Activated T-cell treated with anti-CD3 and anti-CD28 coated beads, Interleukin-2, amount 50 U/mL, for 24 hours (primary cell): ENCODE results near the gene MDP1.

ENCODE experiments used
- DNase-seq: peaks from one replicate; pipeline ENCODE4 v3.0.0-alpha.2; 2020
- H3K27ac Mint-ChIP-seq: 2 replicates; pipeline ENCODE4 v1.8.0; 2020; ENCODE audit warnings: mild to moderate bottlenecking, mixed read lengths
- H3K27me3 Mint-ChIP-seq: 2 replicates; pipeline ENCODE4 v1.8.0; 2020; ENCODE audit warnings: mixed read lengths
- H3K36me3 Mint-ChIP-seq: 2 replicates; pipeline ENCODE4 v1.8.0; 2020; ENCODE audit warnings: low read depth, mixed read lengths
- H3K4me1 Mint-ChIP-seq: 2 replicates; pipeline ENCODE4 v1.8.0; 2020; ENCODE audit warnings: low read depth, mixed read lengths
- H3K4me3 Mint-ChIP-seq: 2 replicates; pipeline ENCODE4 v1.8.0; 2020; ENCODE audit warnings: mild to moderate bottlenecking, moderate library complexity, mixed read lengths
- H3K9me3 Mint-ChIP-seq: 2 replicates; pipeline ENCODE4 v1.8.0; 2020; ENCODE audit warnings: mixed read lengths

Gene MDP1

DNA sequence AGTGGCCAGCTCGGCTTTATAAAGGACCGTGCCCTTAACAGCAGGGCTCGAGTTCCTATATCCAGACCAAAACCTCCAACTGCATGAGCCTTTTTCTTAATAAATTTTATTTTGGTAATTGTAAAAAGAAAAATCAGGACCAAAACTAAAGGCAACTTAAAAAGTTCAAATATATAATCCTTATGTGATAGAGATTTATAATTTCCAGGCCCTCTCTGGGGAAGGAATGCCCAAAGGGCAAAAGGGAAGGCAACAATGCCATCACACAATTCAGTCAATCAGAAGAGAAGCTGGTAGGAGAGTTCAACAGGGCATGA lies 26.8 kb downstream of the MDP1 start:
- Mint-ChIP-seq H3K4me3 (peak overlapping the region; percentile 94), H3K9me3 (no peaks in the 10 kb centered on the region), H3K4me1 (peaks cover 56% of the 10 kb centered on the region), H3K27me3 (no peaks in the 10 kb centered on the region), H3K36me3 (peaks cover 84% of the 10 kb centered on the region), H3K27ac (peak overlapping the region; percentile 97)
- DNase-seq: no peak

DNA sequence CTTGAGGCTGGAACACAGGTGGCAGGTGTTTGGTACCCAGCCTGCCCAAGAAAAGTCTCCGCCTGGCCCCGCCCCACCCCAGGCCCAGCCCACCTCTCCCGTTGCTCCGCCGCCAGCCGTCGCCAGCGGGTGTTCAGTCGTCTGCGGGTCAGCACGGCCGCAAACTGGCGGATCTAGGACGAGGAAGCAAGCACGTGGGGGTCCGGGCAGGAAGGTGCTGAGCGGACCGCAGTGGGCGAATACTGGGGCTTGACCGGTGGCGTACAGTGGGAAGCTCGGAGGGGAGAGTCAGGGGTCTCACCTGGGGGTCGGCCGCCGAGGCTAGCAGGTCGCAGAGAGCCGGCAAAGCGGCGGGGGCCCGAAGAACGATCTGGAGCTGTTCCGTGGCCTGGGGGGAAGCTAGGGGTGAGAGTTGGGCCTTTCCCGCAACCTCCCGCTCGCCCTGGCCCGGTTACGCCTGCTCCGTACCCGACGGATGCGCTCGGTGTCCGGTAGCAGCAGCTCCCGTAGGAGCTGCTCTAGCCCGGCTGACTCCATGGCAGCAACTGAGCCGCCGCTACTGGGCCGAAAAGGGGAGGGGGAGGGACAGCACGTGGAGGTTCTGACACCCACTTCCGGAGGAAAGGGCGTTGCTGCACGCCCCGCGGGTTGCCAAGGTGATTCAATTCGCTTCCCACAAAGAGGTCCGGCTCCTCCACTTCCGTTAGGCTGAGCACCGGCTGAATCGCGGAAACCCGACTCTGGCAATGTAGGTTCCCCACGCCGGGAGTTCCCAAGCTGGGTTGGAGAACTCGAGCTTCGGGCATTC lies 27.4 kb downstream of the MDP1 start, which contains the start of gene IPO4:
IPO4 (minus strand) TSS at position 566 of the 808 bp plus-strand sequence; CDS start at position 537, 29 bp downstream.
- DNase-seq: peak; percentile 92
- Mint-ChIP-seq H3K36me3 (peaks cover 88% of the 10 kb centered on the region), H3K27ac (peak within 1 kb of the TSS; percentile 97), H3K4me3 (peak within 1 kb of the TSS; percentile 94), H3K9me3 (no peaks in the 10 kb centered on the region), H3K27me3 (no peaks in the 10 kb centered on the region), H3K4me1 (peaks cover 54% of the 10 kb centered on the region)

DNA sequence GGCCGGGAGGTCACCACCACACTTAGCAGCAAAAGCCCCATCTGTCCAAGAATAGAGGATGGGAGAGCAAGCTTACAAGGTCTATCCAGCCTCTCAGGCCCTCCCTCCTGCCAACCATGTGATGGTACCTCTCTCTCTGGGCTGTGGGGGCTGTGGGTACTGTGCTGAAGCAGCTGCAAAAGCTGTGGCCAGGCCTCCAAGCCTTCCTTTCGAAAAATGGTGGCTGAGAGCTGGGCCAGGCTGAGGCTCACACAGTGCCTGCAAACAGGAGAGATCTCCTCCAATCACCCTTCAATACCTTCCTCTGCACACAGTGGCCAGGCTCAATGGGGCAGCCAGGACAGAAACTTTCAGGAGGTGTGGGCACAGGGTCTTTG lies 28.3 kb downstream of the MDP1 start:
- H3K27ac Mint-ChIP-seq: peak overlapping the region; percentile 97
- H3K4me3 Mint-ChIP-seq: peak overlapping the region; percentile 94
- peaks cover 90% of the 10 kb centered on the region for H3K36me3 Mint-ChIP-seq
- DNase-seq: no peak
- H3K4me1 Mint-ChIP-seq: peaks cover 48% of the 10 kb centered on the region
- no peaks in the 10 kb centered on the region for H3K9me3 Mint-ChIP-seq
- H3K27me3 Mint-ChIP-seq: no peaks in the 10 kb centered on the region

DNA sequence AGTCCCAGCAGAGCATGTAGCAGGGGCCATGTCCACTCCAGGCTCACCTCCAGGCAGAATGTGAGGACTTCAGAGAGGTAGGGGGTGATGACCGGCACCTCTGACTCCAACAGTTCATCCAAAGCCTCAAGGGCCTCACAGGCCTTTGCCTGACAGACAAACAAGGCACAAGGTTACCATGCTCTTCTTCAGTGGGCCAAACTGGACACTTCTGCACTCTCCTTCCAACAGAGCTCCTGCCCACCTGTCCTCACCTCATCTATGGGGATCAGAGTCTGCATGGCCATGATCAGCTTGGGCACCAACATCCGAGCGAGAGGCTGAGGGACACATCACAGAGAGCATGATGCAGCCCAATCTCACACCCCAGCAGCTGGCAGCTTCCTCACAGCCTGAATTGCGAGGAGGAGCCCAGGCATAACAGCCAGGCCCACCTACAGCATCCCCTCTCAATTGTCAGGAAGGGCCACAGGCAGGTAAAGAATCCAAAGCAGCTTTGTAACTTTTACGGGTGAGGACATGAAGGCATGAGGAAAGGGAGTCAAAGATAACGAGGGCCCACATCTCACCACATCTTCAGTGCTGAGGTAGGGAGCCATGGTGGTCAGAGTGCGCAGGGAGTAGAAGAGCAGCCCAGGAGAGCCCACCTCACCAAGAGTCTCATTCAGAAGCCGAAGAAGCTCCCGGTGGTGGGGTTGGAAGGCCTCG lies 28.9 kb downstream of the MDP1 start:
- Mint-ChIP-seq H3K4me1 (peaks cover 46% of the 10 kb centered on the region), H3K4me3 (peak overlapping the region; percentile 94), H3K27me3 (no peaks in the 10 kb centered on the region), H3K36me3 (peaks cover 90% of the 10 kb centered on the region), H3K9me3 (no peaks in the 10 kb centered on the region), H3K27ac (peak overlapping the region; percentile 60)
- DNase-seq: no peak

DNA sequence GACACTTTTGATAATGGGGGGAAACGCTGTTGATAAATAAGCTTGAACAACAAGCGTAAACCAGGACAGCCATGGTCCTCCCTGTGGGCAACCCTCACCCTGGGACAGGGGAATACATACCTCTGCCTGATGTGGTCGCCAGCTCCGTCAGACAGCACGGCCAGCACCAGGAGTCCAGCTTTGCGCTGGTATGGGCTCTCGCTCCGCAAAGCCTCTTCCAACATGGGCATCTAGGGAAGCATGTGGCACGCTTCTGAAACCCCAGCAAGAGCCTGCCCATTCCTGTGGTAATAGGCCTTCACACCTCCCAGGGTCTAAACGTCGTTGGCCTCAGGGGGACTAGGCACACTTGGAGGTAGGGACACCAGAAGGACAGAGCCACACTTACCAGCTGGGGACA lies 30.1 kb downstream of the MDP1 start:
- Mint-ChIP-seq H3K27me3 (no peaks in the 10 kb centered on the region), H3K27ac (peak overlapping the region; percentile 50), H3K4me1 (peaks cover 37% of the 10 kb centered on the region), H3K36me3 (peaks cover 92% of the 10 kb centered on the region), H3K4me3 (no peak overlapping the region), H3K9me3 (no peaks in the 10 kb centered on the region)
- no peak for DNase-seq

GRCh38 chr14:24185026-24185425 lies 30.8 kb downstream of the MDP1 start:
- H3K27ac Mint-ChIP-seq: peak overlapping the region; percentile 71
- DNase-seq: no peak
- H3K4me1 Mint-ChIP-seq: peaks cover 33% of the 10 kb centered on the region
- H3K9me3 Mint-ChIP-seq: no peaks in the 10 kb centered on the region
- H3K36me3 Mint-ChIP-seq: peaks cover 94% of the 10 kb centered on the region
- H3K27me3 Mint-ChIP-seq: no peaks in the 10 kb centered on the region
- H3K4me3 Mint-ChIP-seq: no peak overlapping the region

DNA sequence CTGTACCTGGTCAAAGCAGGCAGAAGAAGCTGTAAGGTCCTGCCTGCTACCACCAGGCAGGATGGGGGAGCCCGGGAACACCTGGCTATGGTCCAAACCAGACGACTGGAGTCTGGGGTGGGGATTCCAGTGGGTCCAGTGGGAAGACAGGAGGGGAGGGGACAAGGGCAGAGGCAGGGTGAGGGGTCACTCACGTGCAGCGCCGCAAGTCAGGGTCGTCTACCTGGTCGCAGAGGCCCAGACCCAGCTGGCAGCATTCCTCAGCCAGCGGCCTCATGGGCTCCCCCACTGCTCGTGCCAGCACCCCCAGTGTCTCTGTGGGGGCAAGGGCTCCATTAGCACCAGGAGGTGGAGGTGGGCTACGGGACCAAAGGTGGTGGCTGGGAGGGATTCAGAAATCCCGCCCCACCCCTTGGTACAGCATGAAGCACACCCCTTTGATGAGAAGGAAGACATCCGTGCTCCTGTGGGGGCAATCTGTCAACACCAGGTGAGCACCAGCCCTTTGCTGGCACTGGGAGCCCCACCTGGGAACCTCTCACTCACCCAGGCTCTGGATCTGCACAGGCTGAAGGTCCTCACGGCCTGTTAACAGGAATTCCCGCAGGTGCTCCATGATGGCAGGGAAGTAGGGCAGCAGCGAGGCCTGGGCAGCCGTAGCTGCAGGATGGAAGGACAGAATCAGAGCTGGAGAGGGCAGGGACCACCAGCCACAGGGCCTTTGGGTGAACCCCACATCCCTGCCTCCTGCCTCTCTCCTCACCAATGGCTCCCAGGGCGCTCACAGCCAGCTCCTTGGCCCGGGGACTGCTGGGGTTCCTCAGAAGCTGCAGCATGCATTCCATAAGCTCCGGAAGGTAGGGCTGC lies 31.5 kb downstream of the MDP1 start:
- Mint-ChIP-seq H3K9me3 (no peaks in the 10 kb centered on the region), H3K27ac (no peak overlapping the region), H3K4me1 (peaks cover 29% of the 10 kb centered on the region), H3K27me3 (no peaks in the 10 kb centered on the region), H3K36me3 (peaks cover 95% of the 10 kb centered on the region), H3K4me3 (no peak overlapping the region)
- DNase-seq: no peak

DNA sequence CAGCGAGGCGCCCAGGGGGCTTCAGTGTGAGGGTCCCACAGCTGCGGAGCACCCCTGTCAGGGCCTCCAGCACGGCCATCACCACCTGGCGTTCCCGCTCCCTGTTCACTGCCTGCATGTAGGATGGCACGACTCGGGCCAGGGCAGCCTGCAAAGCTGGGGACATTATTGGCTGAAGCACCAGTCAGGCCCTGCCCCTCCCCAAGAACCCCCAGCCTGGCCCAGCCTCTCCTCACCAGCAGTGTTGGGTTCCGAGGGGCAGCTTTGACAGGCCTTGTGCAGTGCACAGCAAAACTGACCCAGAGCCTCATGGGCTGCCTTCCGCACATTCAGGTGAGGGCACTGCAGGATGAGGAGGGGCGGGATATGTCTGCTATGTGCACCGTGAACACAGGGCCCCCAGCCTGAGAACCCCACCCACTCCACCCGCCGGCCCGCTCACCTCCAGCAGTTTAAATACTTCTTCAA lies 32.8 kb downstream of the MDP1 start:
- H3K9me3 Mint-ChIP-seq: no peaks in the 10 kb centered on the region
- DNase-seq: no peak
- peaks cover 26% of the 10 kb centered on the region for H3K4me1 Mint-ChIP-seq
- no peaks in the 10 kb centered on the region for H3K27me3 Mint-ChIP-seq
- no peak overlapping the region for H3K4me3 Mint-ChIP-seq
- H3K36me3 Mint-ChIP-seq: peaks cover 98% of the 10 kb centered on the region
- no peak overlapping the region for H3K27ac Mint-ChIP-seq

DNA sequence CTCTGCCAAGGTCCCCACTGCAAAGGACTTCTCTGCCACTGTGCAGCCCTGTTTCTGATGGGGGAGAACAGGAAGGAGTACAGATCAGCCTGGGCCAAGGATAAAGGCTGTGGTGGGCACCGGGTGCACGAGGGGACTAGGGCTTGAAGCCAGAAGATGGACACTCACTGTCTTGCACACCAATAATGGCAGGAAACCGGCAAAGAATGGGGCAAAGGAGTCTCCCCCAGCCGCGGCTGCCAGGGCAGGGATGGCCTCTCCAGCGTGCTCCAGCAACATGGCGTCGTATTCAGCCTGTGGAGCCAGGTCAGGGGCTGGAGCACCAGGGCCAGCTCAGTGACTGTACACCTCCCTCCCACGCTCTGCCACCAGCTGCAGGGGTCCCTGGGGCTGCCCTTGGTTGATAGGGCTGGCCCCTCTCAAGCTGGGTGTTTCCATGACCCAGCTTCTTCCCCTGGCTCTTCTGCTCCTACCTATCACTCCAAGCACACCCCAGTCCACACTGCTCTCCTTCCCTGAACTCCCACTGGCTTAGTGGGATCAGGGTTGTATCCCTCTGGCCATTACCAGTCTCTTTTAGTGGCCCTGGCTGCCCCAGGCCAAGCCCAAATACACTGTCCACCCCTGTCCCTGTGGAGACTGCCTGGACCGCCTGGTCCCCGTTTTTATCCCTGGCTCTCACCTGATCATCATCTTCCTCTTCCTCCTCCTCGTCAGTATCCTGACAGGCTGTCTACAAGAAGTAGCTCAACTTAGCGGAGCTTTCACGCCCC lies 33.6 kb downstream of the MDP1 start:
- H3K27me3 Mint-ChIP-seq: no peaks in the 10 kb centered on the region
- no peaks in the 10 kb centered on the region for H3K9me3 Mint-ChIP-seq
- H3K36me3 Mint-ChIP-seq: peaks cover 99% of the 10 kb centered on the region
- H3K4me3 Mint-ChIP-seq: no peak overlapping the region
- DNase-seq: no peak
- H3K27ac Mint-ChIP-seq: peak overlapping the region; percentile 53
- H3K4me1 Mint-ChIP-seq: peaks cover 18% of the 10 kb centered on the region

- H3K36me3 Mint-ChIP-seq: peaks cover 98% of the 10 kb centered on the region
- peaks cover 12% of the 10 kb centered on the region for H3K4me1 Mint-ChIP-seq
- H3K9me3 Mint-ChIP-seq: no peaks in the 10 kb centered on the region
- peak overlapping the region; percentile 53 for H3K27ac Mint-ChIP-seq
- no peak for DNase-seq
- no peaks in the 10 kb centered on the region for H3K27me3 Mint-ChIP-seq
- H3K4me3 Mint-ChIP-seq: no peak overlapping the region
These were observed 34.3 kb downstream of the MDP1 start for GRCh38 chr14:24181371-24182077.

GRCh38 chr14:24179961-24180796 lies 35.7 kb downstream of the MDP1 start:
- Mint-ChIP-seq H3K4me3 (no peak overlapping the region), H3K36me3 (peaks cover 92% of the 10 kb centered on the region)
- no peak for DNase-seq

GRCh38 chr14:24179294-24179960 lies 36.4 kb downstream of the MDP1 start:
- DNase-seq: peak; percentile 32
- H3K36me3 Mint-ChIP-seq: peaks cover 91% of the 10 kb centered on the region
- H3K27ac Mint-ChIP-seq: peak overlapping the region; percentile 76
- H3K27me3 Mint-ChIP-seq: no peaks in the 10 kb centered on the region
- no peak overlapping the region for H3K4me3 Mint-ChIP-seq
- H3K9me3 Mint-ChIP-seq: no peaks in the 10 kb centered on the region
- H3K4me1 Mint-ChIP-seq: peaks cover 3% of the 10 kb centered on the region

More at GRCh38 chr14:24179961-24180796, 35.7 kb downstream of the MDP1 start:
- peak overlapping the region; percentile 76 for H3K27ac Mint-ChIP-seq
- peaks cover 4% of the 10 kb centered on the region for H3K4me1 Mint-ChIP-seq
- no peaks in the 10 kb centered on the region for H3K9me3 Mint-ChIP-seq
- H3K27me3 Mint-ChIP-seq: no peaks in the 10 kb centered on the region
